HepG2 (cell line): ENCODE results near the gene IRS2.

Source experiments
- CTCF ChIP-seq: sonication (generic); formaldehyde crosslinking; IDR thresholded peaks from 2 replicates; pipeline ENCODE4 v1.5.0; 2020; ENCODE audit warnings: mild to moderate bottlenecking, missing genetic modification reagents, moderate library complexity
- MTA1 ChIP-seq: sonication (generic); formaldehyde crosslinking; IDR thresholded peaks from 2 replicates; pipeline ENCODE4 v1.4.0; 2020; ENCODE audit warnings: missing genetic modification reagents, mild to moderate bottlenecking, borderline replicate concordance
- RELA ChIP-seq: sonication (generic); formaldehyde crosslinking; IDR thresholded peaks from 2 replicates; pipeline ENCODE4 v1.4.0; 2020; ENCODE audit warnings: missing genetic modification reagents
- ZNF282 ChIP-seq: fragments of 450-650 bp; IDR thresholded peaks from 2 replicates; pipeline ENCODE4 v1.6.1; 2018; ENCODE audit not compliant: partially characterized antibody
- ZNF33B ChIP-seq: sonication (generic); formaldehyde crosslinking; IDR thresholded peaks from 2 replicates; pipeline ENCODE4 v1.5.1; 2020; ENCODE audit warnings: mild to moderate bottlenecking, missing genetic modification reagents

- TF ChIP-seq ZNF33B (CRISPR knock-in tag) (no peak), ZNF282 (no peak), RELA (no peak), CTCF (no peak), MTA1 (CRISPR knock-in tag) (no peak)
Measured at GRCh38 chr13:109779074-109779473, 7.3 kb downstream of the IRS2 start.
